GM18517 (cell line): ENCODE measurements around the gene SDK1.

Source experiments
- ATAC-seq: cut with Tn5 transposase; IDR thresholded peaks from one replicate; pipeline ENCODE4 v1.9.1; 2021; ENCODE audit warnings: mild to moderate bottlenecking, moderate library complexity; ENCODE audit not compliant: unreplicated experiment

SDK1 gene

DNA sequence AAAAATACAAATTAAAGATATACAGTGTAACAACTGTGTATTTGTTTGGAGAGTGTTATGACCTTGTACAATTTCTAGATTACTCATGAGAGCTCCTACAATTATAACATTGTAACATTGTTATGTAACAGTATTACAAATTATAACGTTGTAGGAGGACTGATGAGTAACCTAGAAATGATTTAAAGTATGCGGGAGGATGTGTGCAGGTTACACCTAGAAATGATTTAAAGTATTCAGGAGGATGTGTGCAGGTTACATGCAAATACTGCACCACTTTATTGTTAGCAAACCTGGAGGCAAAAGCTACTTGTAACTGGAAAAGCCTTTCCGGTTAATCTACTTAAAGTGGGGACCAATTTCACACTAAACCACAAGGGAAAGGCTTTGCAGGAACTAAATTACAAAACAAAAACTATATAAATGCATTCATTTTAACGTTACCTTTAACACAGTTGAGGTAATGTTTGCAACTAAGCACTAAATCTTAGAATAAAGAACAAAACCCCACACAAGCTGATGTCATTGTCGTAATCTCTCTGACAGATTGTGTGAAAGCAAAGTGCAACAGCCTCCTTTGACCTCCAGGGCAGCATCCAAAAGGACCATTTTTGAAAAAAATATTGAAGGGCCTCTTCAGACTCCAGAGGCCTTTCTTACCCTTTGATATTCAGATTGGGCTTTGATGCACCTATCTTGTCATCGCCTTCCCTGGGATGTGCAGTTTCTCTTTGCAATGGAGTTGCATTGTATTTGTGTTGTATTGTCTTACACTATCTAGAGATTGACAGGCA is 858.9 kb downstream of the SDK1 start:
- ATAC-seq: no peak

DNA sequence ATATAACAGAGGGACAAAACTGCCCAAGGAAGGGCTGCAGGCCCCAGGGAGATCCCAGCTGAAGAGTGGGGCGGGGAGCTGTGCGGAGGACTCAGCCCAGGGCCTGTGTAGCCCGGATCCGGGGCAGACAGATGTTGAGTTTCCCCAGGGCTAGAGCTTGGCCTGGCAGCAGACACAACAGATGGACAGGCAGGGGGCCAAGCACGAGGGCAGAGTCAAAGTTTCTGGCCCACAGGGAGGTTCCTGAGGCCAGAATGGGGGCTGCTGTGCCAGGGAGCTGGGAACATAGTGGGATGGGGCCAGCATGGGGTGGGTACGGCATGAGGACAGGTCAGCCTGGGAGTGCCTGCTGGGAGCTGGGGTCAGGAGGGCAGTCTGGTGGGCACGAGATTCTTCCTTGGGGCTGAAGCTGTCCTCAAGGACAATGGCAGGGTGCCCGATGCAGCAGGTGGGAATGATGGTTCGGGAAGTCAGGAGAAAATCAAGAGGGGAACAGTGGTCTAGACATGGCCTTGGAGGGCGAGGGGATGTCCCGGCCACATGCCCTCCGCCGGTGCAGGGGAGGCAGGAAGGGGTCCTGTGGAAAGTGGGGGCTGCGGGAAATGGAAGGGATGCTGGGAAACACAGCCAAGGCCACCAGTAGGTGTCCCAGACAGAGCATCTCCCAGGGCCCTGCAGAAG is 862.0 kb downstream of the SDK1 start:
- ATAC-seq: no peak

- no peak for ATAC-seq
Observed at GRCh38 chr7:4163565-4164203, 862.6 kb downstream of the SDK1 start.

DNA sequence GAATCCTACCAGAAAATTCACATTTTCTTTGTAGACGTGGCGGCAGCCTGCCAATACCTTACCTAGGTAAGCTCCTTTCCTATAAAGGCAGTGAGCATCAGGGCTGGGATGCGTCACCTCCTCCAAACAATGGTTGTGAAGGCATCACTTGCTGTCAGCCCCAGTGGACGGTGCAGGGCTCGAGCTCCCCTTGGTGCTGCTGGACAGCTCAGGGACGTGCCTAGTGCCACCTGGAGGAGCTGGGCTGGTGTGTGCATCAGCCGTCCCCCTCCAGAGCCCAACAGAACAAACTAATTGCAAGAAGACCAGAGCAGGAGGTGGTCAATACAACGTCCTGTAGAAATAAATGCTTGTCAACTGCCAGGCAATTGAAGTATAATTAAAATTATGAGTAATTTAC is 863.5 kb downstream of the SDK1 start:
- no peak for ATAC-seq

DNA sequence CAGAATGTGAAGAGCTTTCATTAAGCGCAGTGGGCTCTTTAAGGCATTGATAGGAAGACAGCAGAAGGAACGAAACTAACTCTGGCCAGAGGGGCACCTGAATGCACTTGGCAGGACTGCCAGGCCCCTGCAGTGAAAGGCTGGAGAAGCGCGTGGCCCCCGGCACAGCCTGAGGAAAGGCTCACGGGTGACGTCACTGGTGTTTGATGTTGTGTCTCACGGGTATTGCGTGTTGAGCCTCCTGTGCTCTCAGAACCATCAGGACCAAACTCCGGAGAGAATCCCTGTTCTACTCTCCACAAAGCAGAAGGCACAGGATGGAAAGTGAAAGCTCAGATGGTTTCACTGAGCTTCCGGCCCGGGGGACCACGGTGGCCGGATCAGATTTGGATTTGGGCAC is 865.3 kb downstream of the SDK1 start:
- no peak for ATAC-seq

- ATAC-seq: no peak
Observed at GRCh38 chr7:4166807-4167206, 865.8 kb downstream of the SDK1 start.

GRCh38 chr7:4167385-4167910 is 866.4 kb downstream of the SDK1 start:
- no peak for ATAC-seq

GRCh38 chr7:4168041-4168440 is 867.0 kb downstream of the SDK1 start:
- no peak for ATAC-seq

GRCh38 chr7:4168541-4168940 is 867.5 kb downstream of the SDK1 start:
- ATAC-seq: no peak

DNA sequence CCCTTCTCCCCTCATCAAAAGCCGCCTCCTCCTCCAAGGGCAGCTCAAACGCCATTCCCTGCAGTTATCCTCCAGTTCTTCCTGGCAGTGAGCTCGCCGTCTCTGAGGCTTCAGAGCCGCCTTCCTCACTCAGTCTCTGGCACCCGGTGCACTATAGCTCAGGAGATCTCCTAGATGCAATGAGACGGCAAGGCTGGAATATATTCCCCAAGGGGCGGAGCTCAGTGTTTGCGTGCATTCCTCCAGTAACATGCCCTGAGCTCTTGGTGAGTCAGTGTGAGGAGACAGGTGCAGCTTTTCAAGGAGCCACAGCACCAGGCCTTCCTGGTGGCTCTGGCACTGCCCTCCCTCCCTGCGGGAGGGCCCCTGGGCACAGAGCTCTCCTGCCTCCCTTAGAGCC is 868.4 kb downstream of the SDK1 start:
- no peak for ATAC-seq

GRCh38 chr7:4170997-4171786 is 870.1 kb downstream of the SDK1 start:
- ATAC-seq: no peak

DNA sequence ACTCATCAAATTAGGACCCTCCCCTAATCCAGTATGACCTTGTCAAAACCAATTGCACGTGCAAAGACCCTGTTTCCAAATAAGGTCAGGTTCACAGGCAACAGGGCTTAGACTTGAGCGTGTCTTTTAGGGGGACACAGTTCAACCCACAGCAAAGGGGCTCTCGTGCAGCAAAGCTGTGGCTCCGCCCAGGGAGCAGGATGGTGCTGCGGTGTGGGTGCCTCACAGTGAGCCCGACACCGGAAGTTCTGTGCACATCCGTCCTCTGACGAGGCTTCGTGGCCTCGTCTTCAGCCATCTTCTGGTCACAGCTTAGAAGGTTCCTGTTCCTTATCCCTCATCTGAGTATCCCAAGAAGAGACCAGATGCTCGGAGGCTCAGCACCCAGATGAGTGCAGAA is 871.8 kb downstream of the SDK1 start:
- no peak for ATAC-seq

DNA sequence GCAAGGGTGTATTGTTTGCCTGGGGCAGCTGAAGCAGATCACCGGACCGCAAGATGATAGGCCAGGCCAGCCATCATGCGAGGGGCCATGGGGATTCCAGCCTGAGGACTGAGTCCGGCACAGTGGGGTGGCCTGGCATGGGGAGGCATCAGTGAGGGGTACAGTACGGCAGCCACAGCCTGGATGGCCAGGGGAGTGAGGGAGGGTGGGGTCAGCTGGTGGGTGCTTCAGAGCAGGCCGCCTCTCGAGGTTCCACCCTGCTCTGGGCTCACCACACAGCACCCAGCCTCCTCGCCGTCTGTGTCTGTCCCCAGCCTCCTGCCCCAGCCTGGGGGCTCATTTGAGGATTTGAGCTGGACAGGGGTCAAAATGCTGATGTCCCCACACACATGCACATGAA is 872.6 kb downstream of the SDK1 start:
- ATAC-seq: no peak

GRCh38 chr7:4174016-4174415 is 873.0 kb downstream of the SDK1 start:
- ATAC-seq: no peak

- ATAC-seq: no peak
Observed at GRCh38 chr7:4174451-4174850, 873.4 kb downstream of the SDK1 start.

DNA sequence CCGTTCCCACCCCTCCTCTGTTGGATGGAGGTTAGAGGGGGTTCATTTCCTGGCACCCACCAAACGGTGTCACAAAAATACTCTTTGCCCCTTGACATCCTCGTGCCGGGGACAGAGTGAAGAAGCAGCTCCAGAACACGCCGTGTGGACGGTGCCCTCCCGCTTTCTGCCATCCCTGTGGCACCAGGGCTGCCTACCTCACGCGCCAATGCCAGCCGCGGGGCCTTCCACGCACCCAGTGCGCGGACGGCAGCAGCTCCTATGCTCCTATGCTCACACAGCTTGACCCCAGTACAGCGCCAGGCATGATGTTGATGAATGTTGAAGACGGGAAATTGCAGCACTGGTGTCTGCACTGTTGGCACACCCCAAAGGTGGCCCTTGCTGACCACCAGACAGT is 873.8 kb downstream of the SDK1 start:
- no peak for ATAC-seq

- no peak for ATAC-seq
Observed at GRCh38 chr7:4175346-4175973, 874.4 kb downstream of the SDK1 start.

DNA sequence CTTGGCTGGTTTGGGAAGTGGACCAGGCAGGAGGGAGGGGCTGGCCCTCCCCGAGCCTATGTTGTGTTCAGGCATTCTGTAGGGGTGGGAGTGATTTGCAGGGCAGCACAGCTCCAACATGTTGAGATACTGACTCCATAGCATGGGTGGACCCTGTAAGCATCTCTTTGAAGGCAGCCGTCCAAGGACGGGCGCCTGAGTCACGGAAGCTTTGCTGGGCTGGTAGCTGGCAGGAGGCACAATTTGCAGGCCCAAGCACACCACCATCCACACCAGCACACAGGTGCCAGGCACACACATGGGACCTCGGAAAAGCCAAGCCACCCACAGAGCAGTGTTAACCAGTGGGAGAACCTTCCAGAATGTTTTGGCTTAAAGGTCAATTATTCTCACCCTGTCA is 875.9 kb downstream of the SDK1 start:
- no peak for ATAC-seq

GRCh38 chr7:4178416-4178815 is 877.4 kb downstream of the SDK1 start:
- no peak for ATAC-seq

DNA sequence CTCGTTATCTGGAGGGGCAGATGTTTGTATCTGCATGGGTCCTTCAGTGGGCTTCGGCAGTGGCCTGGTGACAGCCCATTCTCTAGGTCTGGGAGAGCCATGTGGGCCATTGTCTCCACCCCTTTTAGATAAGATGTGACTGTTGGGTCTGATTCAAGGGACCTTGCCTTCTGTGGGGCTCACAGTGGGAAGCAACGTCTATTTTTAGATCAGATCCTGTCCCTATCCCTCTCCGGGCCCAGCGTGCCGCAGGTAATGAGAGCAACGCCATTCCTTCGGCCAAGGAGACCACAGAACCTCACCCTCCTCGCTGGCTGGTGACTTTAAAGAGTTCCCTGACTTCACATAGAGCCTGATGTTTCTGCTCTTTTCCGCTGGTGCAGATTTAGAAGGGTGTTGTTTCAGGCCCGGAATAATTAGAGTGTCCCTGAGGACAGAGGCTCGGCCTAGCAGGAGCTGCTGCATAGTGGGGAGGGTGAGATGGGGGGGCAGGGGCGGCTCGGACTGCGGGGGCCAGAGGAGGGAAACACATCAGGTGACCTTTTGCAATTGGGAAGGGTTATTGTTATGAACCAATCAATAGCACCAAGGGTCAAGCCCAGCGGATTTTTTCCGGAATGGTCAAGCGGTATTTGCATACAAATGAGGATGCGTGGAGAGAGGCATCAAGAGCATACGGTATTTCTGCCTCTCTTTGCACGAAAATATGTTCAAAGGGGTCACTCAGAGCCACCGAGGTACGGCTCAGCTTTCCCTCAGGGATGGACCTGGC is 878.0 kb downstream of the SDK1 start:
- no peak for ATAC-seq
